ENCODE measurements around the gene LAMA5. TPM values are rescaled to one million over a fixed set of nuclear protein-coding genes. Genes with fewer than 3 reads are reported as not detected.

Gene LAMA5
- total and polyA plus RNA-seq, 2 experiments from 2014 or later = 201 to 298 TPM

GRCh38 chr20:62362991-62363919 lies 3.9 kb downstream of the LAMA5 start (continued):
- no peak for TF ChIP-seq ZNF462 (CRISPR knock-in tag; IDR thresholded peaks at IDR 0.05)

GRCh38 chr20:62362590-62362940 lies 4.5 kb downstream of the LAMA5 start:
- Histone ChIP-seq H3K9me2 (ENCODE audit: insufficient read depth) (no peaks in the 10 kb centered on the region), H3K4me2 (peak overlapping the region; percentile 97), H3K27ac (ENCODE audit: low read depth) (peak overlapping the region; percentile 99), H3K79me2 (replicated peaks; ENCODE audit: insufficient read depth) (peaks cover 82% of the 10 kb centered on the region), H3K4me3 (no peak overlapping the region; the same call in 1 of the 2 replicates), H3K27me3 (ENCODE audit: insufficient read depth) (no peaks in the 10 kb centered on the region), H4K20me1 (replicated peaks; ENCODE audit: insufficient read depth) (peaks cover 6% of the 10 kb centered on the region), H3K4me1 (ENCODE audit: insufficient read depth) (peaks cover 47% of the 10 kb centered on the region), H3K36me3 (ENCODE audit: insufficient read depth) (no peaks in the 10 kb centered on the region), H3F3A (replicated peaks; ENCODE audit: low read depth) (peaks cover 28% of the 10 kb centered on the region), H2AFZ (no peak overlapping the region)
- no peaks in the 10 kb centered on the region for H3K9me3 Mint-ChIP-seq
- no peak for DNase-seq (ENCODE audit: low spot score)
- peaks cover 3% of the 10 kb centered on the region; the same call in 1 of the 3 replicates for H3K36me3 Mint-ChIP-seq (ENCODE audit: low read depth)
- no peak for ATAC-seq
- H3K4me1 Mint-ChIP-seq = peaks cover 47% of the 10 kb centered on the region
- peak overlapping the region; percentile 94 for H3K27ac Mint-ChIP-seq
- peak overlapping the region; percentile 26; the same call in 2 of the 3 replicates for H3K4me3 Mint-ChIP-seq
- H3K27me3 Mint-ChIP-seq (ENCODE audit: insufficient read depth, low read depth, poor library complexity) = peaks cover 18% of the 10 kb centered on the region
- no peak for TF ChIP-seq ZNF331 (CRISPR knock-in tag; IDR thresholded peaks at IDR 0.05; ENCODE audit: low read depth)
- TF ChIP-seq REST (IDR thresholded peaks at IDR 0.05; ENCODE audit: unreplicated experiment) = no peak
- no peak for TF ChIP-seq ETS1 (IDR thresholded peaks at IDR 0.05)
- TF ChIP-seq ZNF114 (CRISPR knock-in tag; IDR thresholded peaks at IDR 0.05) = no peak
- no peak for TF ChIP-seq NANOG (IDR thresholded peaks at IDR 0.05; ENCODE audit: borderline replicate concordance)
- no peak for TF ChIP-seq EZH2 (IDR thresholded peaks at IDR 0.05; ENCODE audit: low read depth, unreplicated experiment)
- TF ChIP-seq STAT1 (IDR thresholded peaks at IDR 0.05; ENCODE audit: unreplicated experiment) = no peak
- no peak for TF ChIP-seq POLR2AphosphoS5 (IDR thresholded peaks at IDR 0.05; ENCODE audit: low read depth)
- TF ChIP-seq CREB1 (CRISPR knock-in tag; IDR thresholded peaks at IDR 0.05; ENCODE audit: low read depth) = no peak
- no peak for TF ChIP-seq EZH2phosphoT487 (IDR thresholded peaks at IDR 0.05; ENCODE audit: unreplicated experiment)
- no peak for TF ChIP-seq CTCF (conservative IDR thresholded peaks at IDR 0.05; ENCODE audit: low read depth in 2 of 2)

Measured in GM23338 (cell line).